Vagina (tissue), 2 donors: Measurements from ENCODE around the gene MAN2B2. TPM values are rescaled to one million over a fixed set of nuclear protein-coding genes. Genes with fewer than 3 reads are reported as not detected.

ENCODE experiments used
- DNase-seq, 2 donors: peaks; one replicate each; pipeline ENCODE4 v3.0.0-alpha.2; 2017; ENCODE audit errors: extremely low spot score in 2 of 2
- H3K27ac ChIP-seq: fragments of 200-600 bp; sonication (generic); one replicate; pipeline ENCODE4 v1.5.1; 2019
- H3K27me3 ChIP-seq: fragments of 200-600 bp; sonication (generic); one replicate; pipeline ENCODE4 v1.5.1; 2019
- H3K36me3 ChIP-seq, 2 donors: fragments of 200-600 bp; sonication (generic); one replicate each; pipeline ENCODE4 v1.5.1; 2017 to 2019
- H3K4me1 ChIP-seq: fragments of 200-600 bp; sonication (generic); one replicate; pipeline ENCODE4 v1.5.1; 2019
- H3K4me3 ChIP-seq, 2 donors: fragments of 200-600 bp; sonication (generic); 1 replicate in 1 of 2; 2 replicates in 1 of 2; pipeline ENCODE4 v1.5.1; 2016 to 2019
- H3K9me3 ChIP-seq: fragments of 200-600 bp; sonication (generic); one replicate; pipeline ENCODE4 v1.5.1; 2019
- CTCF ChIP-seq, 3 experiments: fragments of 450-650 bp in 2 of 3; fragments of 200-600 bp in 1 of 3; sonication (generic) in 1 of 3; IDR thresholded peaks; one replicate each; pipeline ENCODE4 v1.5.1; 2017 to 2019; ENCODE audit warnings: antibody characterized with exemption in 3 of 3, mild to moderate bottlenecking in 2 of 3, moderate library complexity in 2 of 3
- POLR2A ChIP-seq, 2 donors: fragments of 450-650 bp; IDR thresholded peaks; one replicate each; pipeline ENCODE4 v1.6.1; 2017; ENCODE audit warnings: antibody characterized with exemption in 2 of 2, mild to moderate bottlenecking in 2 of 2, moderate library complexity in 2 of 2
- POLR2AphosphoS5 ChIP-seq, 2 donors: sonication (generic); formaldehyde crosslinking; IDR thresholded peaks; one replicate each; pipeline ENCODE4 v1.9.0; 2017; ENCODE audit warnings: antibody characterized with exemption in 2 of 2, mild to moderate bottlenecking in 2 of 2, low read depth in 1 of 2; ENCODE audit not compliant: insufficient read depth in 1 of 2
- intact Hi-C: fragments of 100-400 bp; cut with DNase I; formaldehyde crosslinking; loops from one replicate; pipeline ENCODE4 v1.15.1; 2023
- total RNA-seq: library from RNA; depleted of rRNA; stranded (reverse); fragments of >200 nt; gene quantifications from one replicate; pipeline ENCODE4 v1.2.3, GENCODE V29; 2016

Gene MAN2B2
- total RNA-seq, 1 donor from 2014 or later = 26.3 TPM

GRCh38 chr4:6596948-6597347 lies 22.0 kb downstream of the MAN2B2 start:
- H3K27me3 ChIP-seq = no peaks in the 10 kb centered on the region
- intact Hi-C loops = no loop called here
- peaks cover 0 to 40% of the 10 kb centered on the region in 2 donors for H3K36me3 ChIP-seq
- no peaks in the 10 kb centered on the region for H3K4me1 ChIP-seq
- no peaks in the 10 kb centered on the region for H3K9me3 ChIP-seq
- H3K27ac ChIP-seq = no peak overlapping the region
- no peak for TF ChIP-seq POLR2A (IDR thresholded peaks at IDR 0.05)
- TF ChIP-seq CTCF (IDR thresholded peaks at IDR 0.05) = no peak
- no peak for TF ChIP-seq POLR2AphosphoS5 (IDR thresholded peaks at IDR 0.05; ENCODE audit: insufficient read depth in 1 of 2, low read depth in 1 of 2)
- no peak for DNase-seq
- no peak overlapping the region for H3K4me3 ChIP-seq

GRCh38 chr4:6598127-6598526 lies 23.1 kb downstream of the MAN2B2 start:
- no peak for TF ChIP-seq POLR2A (IDR thresholded peaks at IDR 0.05)
- TF ChIP-seq CTCF (IDR thresholded peaks at IDR 0.05) = no peak
- no peak for TF ChIP-seq POLR2AphosphoS5 (IDR thresholded peaks at IDR 0.05; ENCODE audit: insufficient read depth in 1 of 2, low read depth in 1 of 2)
- intact Hi-C loops = no loop called here
- no peaks in the 10 kb centered on the region for H3K9me3 ChIP-seq
- no peak overlapping the region for H3K27ac ChIP-seq
- H3K4me3 ChIP-seq = no peak overlapping the region
- peaks cover 0 to 52% of the 10 kb centered on the region in 2 donors for H3K36me3 ChIP-seq
- DNase-seq = no peak
- no peaks in the 10 kb centered on the region for H3K27me3 ChIP-seq
- H3K4me1 ChIP-seq = no peaks in the 10 kb centered on the region

- H3K27me3 ChIP-seq = no peaks in the 10 kb centered on the region
- TF ChIP-seq POLR2AphosphoS5 (IDR thresholded peaks at IDR 0.05; ENCODE audit: insufficient read depth in 1 of 2, low read depth in 1 of 2) = no peak
- no peak for TF ChIP-seq POLR2A (IDR thresholded peaks at IDR 0.05)
- TF ChIP-seq CTCF (IDR thresholded peaks at IDR 0.05) = no peak
- intact Hi-C loops = no loop called here
- H3K4me1 ChIP-seq = no peaks in the 10 kb centered on the region
- DNase-seq = no peak
- no peaks in the 10 kb centered on the region for H3K9me3 ChIP-seq
- H3K4me3 ChIP-seq = no peak overlapping the region
- H3K36me3 ChIP-seq = peaks cover 0 to 57% of the 10 kb centered on the region in 2 donors
- H3K27ac ChIP-seq = no peak overlapping the region
Measured at GRCh38 chr4:6598641-6599040, 23.7 kb downstream of the MAN2B2 start.

- intact Hi-C loops = no loop called here
- no peak overlapping the region for H3K4me3 ChIP-seq
- H3K27ac ChIP-seq = no peak overlapping the region
- H3K4me1 ChIP-seq = no peaks in the 10 kb centered on the region
- no peaks in the 10 kb centered on the region for H3K9me3 ChIP-seq
- DNase-seq = no peak
- H3K27me3 ChIP-seq = no peaks in the 10 kb centered on the region
- peaks cover 0 to 72% of the 10 kb centered on the region in 2 donors for H3K36me3 ChIP-seq
- TF ChIP-seq POLR2A (IDR thresholded peaks at IDR 0.05) (no peak), CTCF (IDR thresholded peaks at IDR 0.05) (no peak), POLR2AphosphoS5 (IDR thresholded peaks at IDR 0.05; ENCODE audit: insufficient read depth in 1 of 2, low read depth in 1 of 2) (no peak)
Measured at GRCh38 chr4:6601661-6602250, 26.8 kb downstream of the MAN2B2 start.

- intact Hi-C loops = no loop called here
- Histone ChIP-seq H3K4me3 (no peak overlapping the region), H3K4me1 (no peaks in the 10 kb centered on the region), H3K27me3 (no peaks in the 10 kb centered on the region), H3K9me3 (no peaks in the 10 kb centered on the region), H3K27ac (no peak overlapping the region), H3K36me3 (peaks cover 0 to 72% of the 10 kb centered on the region in 2 donors)
- TF ChIP-seq CTCF (IDR thresholded peaks at IDR 0.05) = no peak
- TF ChIP-seq POLR2AphosphoS5 (IDR thresholded peaks at IDR 0.05; ENCODE audit: insufficient read depth in 1 of 2, low read depth in 1 of 2) = no peak
- TF ChIP-seq POLR2A (IDR thresholded peaks at IDR 0.05) = no peak
- no peak for DNase-seq
Measured at GRCh38 chr4:6602289-6602688, 27.3 kb downstream of the MAN2B2 start.
